ENCODE measurements around the gene MAGEA9B.
"Not testable (repeated sequence)": the region's sequence is repeated elsewhere in the genome, so short reads cannot be mapped to it uniquely, and the experiment has no call there.

The MAGEA9B gene, protein sequence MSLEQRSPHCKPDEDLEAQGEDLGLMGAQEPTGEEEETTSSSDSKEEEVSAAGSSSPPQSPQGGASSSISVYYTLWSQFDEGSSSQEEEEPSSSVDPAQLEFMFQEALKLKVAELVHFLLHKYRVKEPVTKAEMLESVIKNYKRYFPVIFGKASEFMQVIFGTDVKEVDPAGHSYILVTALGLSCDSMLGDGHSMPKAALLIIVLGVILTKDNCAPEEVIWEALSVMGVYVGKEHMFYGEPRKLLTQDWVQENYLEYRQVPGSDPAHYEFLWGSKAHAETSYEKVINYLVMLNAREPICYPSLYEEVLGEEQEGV

DNA sequence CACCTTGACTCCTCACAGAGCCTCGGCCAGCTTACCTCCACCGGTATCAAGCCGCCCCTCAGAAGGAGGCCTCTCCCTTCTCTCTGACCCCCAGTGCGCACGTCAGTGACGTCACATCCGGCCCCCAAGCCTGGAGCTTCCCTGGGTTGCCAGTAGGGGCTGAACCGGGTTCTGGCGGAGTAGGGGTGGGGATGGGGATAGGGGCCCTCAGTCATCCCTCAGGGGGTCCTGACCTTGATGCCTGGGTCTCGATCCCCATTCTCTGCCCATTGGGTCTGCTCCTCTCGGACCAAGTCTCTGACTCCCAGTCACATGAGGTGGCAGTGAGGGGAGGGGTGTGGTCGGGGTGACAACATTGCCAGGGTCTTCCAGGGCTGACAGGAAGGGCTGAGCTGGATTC, at the start of gene MAGEA9B:
MAGEA9B (minus strand) TSS at position 101 of the 400 bp plus-strand sequence. CDS start 4,280 bp downstream, outside the sequence.
- DNase-seq, result not testable (repeated sequence)

GRCh38 chrX:149633511-149633910, 46.3 kb upstream of the MAGEA9B start:
- DNase-seq, result no peak

GRCh38 chrX:149631234-149632165, 44.2 kb upstream of the MAGEA9B start, which contains the start of gene TMEM185A:
TSS of gene TMEM185A (minus strand) at chrX:149631792. CDS start at chrX:149631580, 212 bp downstream.
- DNase-seq, result peak in 52 of 58 donors; percentile 1 to 70 (median 38)

GRCh38 chrX:149630681-149631233, 43.5 kb upstream of the MAGEA9B start:
- DNase-seq, result peak in 5 of 58 donors; percentile 0 to 26 (median 15)

- no peak for DNase-seq
These were observed 42.6 kb upstream of the MAGEA9B start for GRCh38 chrX:149629730-149630387.

DNA sequence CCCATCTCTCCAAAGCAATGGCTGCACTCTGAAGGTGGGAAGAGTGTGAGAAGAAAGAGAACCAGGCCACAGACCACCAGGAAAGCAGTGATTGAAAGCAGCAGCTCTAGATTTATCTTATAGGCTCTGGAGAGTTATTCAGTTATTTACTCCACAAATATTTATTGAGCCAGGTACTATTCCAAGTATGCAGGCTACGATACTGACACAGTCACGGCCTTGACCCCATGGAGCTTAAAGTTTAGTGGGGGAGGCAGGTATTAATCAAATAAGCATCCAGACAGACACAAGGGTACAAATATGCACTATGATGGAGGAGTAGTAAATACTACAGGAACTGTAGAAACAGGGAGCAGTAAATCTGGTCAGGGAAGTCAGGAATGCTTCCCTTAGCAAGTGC, 41.5 kb upstream of the MAGEA9B start:
- no peak for DNase-seq

DNA sequence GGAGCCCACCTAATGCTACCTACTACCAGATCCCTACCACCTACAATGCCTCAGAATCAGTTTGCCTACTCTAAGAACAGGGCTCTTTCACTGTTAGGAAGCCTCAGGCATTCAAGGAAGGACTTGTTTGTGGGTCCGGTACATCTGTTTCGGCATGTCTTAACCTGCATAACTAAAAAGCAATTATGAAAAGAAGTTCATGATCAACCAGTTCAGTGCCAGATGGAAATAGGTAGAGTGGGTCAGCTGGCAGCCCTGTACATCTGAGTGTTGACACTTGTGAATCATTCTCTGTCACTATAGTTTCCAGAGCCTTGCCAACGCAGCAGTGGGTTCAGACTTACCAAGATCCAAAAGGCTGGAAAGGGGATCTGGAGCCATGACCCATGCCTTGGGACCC, 41.0 kb upstream of the MAGEA9B start:
- no peak for DNase-seq

- not testable (repeated sequence) for DNase-seq
These were observed 39.6 kb upstream of the MAGEA9B start for GRCh38 chrX:149626829-149627228.

DNA sequence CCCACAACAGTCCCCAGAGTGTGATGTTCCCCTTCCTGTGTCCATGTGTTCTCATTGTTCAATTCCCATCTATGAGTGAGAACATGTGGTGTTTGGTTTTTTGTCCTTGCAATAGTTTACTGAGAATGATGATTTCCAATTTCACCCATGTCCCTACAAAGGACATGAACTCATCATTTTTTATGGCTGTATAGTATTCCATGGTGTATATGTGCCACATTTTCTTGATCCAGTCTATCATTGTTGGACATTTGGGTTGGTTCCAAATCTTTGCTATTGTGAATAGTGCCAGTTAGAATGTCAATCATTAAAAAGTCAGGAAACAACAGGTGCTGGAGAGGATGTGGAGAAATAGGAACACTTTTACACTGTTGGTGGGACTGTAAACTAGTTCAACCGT, 32.4 kb upstream of the MAGEA9B start:
- DNase-seq, result not testable (repeated sequence)

GRCh38 chrX:149618871-149619270, 31.6 kb upstream of the MAGEA9B start:
- no peak for DNase-seq

DNA sequence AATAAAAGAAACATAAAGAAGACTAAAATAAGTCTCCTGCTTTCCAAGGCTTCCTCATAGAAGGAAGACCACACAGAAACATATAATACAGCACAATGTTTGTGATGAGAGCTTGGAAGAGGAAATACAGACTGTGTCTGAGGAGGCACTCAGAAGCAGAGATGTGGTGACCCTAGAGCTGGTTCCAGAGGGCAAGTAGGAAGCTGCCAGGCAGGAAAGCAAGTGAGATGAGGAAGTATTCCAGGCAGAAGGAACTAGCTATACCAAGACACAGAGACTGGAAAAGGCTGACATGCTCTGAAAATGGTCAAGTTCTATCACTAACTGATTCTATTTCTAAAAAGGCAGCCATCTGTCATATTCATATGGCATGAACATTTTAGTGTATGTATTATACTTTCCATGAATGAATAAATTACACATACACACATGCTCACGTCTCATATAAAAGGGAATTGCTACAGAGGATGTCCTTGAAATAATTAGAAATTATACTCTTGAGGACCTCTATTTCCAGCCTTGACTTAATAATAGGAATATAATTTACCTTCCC, 24.4 kb upstream of the MAGEA9B start:
- DNase-seq, result no peak

DNA sequence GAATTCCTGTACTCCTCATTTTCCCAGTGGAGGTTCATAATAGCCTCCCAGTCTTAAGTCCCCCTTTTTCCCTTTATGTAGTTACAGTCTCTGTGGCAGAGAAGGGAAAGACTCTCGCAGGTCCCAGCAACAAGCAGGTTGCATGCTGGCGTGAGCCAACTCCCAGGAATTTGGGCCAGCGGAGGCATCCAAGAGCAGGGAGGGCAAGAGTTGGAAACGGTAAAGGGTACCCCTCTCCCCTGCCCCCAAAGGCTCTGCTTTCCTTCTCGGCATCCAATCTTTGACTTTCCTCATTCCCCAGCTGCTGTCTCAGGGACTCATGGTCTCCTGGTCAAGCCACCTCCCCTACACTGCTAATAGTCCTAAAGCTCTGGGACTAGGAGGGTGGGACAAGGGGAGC, 23.3 kb upstream of the MAGEA9B start:
- DNase-seq, result no peak

DNA sequence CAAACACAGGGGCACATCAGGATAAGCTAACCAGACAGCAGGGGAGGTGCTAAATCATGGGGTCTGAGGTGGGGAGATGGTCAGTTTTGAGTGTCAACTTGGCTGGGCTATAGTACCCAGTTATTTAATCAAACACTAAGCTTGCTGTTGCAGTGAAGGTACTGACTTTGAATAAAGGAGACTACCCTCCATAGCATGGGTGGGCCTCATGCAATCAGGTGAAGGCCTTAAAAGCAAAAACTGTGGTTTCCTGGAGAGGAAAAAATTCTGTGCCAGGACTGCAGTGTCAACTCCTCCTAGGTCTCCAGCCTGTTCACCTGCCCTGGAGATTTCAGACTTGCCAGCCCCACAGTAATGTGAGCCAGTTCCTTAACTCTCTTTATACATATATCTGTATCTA, 20.4 kb upstream of the MAGEA9B start:
- DNase-seq, result no peak

- not testable (repeated sequence) for DNase-seq
These were observed 18.1 kb upstream of the MAGEA9B start for GRCh38 chrX:149605248-149605885.

DNA sequence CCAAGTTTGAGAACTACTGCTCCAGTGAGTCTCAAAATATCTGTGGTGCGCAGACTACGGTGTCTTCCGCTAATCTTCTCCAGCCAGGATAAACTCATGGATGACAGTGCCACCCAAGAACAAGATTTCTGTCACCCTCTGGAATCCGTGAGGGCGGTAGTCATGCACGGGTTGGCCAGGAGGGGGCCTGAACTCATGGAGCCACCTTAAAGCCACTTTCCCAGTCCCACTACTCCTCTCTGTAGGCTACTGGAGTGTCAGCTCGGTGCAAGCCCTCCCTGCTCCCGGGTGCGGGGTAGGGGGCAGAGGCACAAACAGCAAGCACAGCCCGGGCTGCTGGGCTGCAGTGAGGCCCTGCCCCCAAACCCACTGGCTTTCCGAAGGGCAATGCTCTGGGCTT, 11.3 kb upstream of the MAGEA9B start:
- DNase-seq, result not testable (repeated sequence)

DNA sequence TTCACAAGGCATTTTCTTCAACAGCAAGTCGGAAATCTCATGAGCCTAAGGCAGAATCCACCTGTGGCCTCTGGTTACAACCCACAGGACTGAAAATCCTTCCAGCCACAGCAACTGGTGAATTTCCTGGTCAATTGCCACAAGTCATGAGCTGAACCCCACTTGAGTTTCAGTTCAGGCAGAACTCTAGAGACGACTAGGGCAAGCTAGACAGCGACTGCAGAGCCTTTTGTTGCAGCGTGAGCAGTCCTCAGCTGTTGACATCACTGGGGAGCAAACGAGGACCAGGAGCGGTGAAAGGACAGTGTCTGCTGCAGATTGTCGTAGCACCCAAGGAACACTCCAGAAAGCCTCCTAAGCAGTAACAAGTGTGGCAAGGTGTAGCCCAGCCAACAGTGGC, 8.7 kb upstream of the MAGEA9B start:
- not testable (repeated sequence) for DNase-seq

GRCh38 chrX:149595214-149595613, 8.0 kb upstream of the MAGEA9B start, which contains the start of gene HSFX2:
TSS of gene HSFX2 (minus strand) at chrX:149595314. CDS start at chrX:149594700, 614 bp downstream.
- DNase-seq, result not testable (repeated sequence)

- not testable (repeated sequence) for DNase-seq
These were observed 3.7 kb upstream of the MAGEA9B start for GRCh38 chrX:149590993-149591392.

DNA sequence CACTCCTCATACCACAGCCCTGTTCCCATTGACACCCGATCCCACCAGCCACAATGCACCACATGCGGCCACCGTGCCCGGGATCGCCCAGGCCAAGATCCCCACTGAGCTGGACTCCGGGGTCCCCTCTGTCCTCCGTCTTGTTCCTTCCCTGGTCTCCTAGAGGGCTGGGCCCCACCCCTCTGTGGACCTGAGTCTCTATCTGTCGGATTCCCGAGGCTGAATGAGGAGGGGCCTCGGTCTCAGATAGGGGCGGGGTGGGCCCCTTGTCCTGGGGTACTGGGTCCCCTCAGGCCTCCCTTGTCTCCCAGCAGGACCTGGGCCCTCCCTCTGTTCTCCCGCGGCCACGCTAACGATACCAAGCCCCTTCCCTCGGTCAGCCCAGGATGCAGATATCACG, 1.6 kb downstream of the MAGEA9B start:
- DNase-seq, result not testable (repeated sequence)

DNA sequence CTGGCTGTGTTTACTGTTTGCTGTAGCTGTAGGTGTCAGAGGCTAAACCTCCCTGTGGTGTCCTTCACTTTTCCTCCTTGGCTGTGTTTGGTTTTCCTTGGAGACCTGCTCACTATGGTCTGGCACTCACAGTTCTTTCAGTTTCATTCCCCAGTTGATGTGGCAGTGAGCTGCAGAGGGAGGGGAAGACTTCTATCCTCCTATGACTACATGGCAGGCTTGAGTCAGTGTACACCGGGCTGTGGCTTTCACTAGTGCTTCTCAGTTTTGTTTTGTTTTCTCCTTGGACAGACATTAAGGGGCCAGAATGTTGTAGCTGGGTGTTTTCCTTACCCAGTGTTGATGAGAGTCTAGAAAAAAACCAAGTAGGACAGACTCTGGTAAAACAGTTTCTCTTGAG, 13.8 kb downstream of the MAGEA9B start:
- DNase-seq, result not testable (repeated sequence)
